Astrocyte (in vitro differentiated cells and primary cell): ENCODE measurements around the gene SCRN1. TPM values are rescaled to one million over a fixed set of nuclear protein-coding genes. Genes with fewer than 3 reads are reported as not detected.

Experiments used
- DNase-seq: peaks from one replicate; pipeline ENCODE4 v3.0.0-alpha.2; 2010; ENCODE audit warnings: low read depth
- FAIRE-seq: peaks from 2 replicates; lab custom pipeline; 2011; peaks lifted over from hg19 to GRCh38; lab: Jason Lieb, UNC
- H2AFZ ChIP-seq: 2 replicates; pipeline ENCODE4 v1.6.0; 2012; ENCODE audit warnings: low read depth, low read length, inconsistent platforms
- H3K27ac ChIP-seq: 2 replicates; pipeline ENCODE4 v1.5.1; 2011; ENCODE audit warnings: low read depth, low read length, inconsistent platforms
- H3K27me3 ChIP-seq: 2 replicates; pipeline ENCODE4 v1.6.0; 2011; ENCODE audit warnings: low read length, inconsistent platforms; ENCODE audit not compliant: insufficient read depth
- H3K36me3 ChIP-seq: 2 replicates; pipeline ENCODE4 v1.5.1; 2011; ENCODE audit warnings: low read length, inconsistent platforms; ENCODE audit not compliant: insufficient read depth
- H3K4me1 ChIP-seq: 2 replicates; pipeline ENCODE4 v1.5.1; 2011; ENCODE audit warnings: low read length, inconsistent platforms; ENCODE audit not compliant: insufficient read depth
- H3K4me2 ChIP-seq: 2 replicates; pipeline ENCODE4 v1.6.0; 2012; ENCODE audit warnings: low read length, inconsistent platforms
- H3K4me3 ChIP-seq: 2 replicates; pipeline ENCODE4 v1.5.1; 2011; ENCODE audit warnings: low read depth, mild to moderate bottlenecking, low read length, inconsistent platforms; ENCODE audit not compliant: insufficient read depth
- H3K79me2 ChIP-seq: 2 replicates; pipeline ENCODE4 v1.6.0; 2012; ENCODE audit warnings: mild to moderate bottlenecking, low read length, inconsistent platforms; ENCODE audit not compliant: insufficient read depth
- H3K9ac ChIP-seq: 2 replicates; pipeline ENCODE4 v1.6.0; 2012; ENCODE audit warnings: mild to moderate bottlenecking, low read length, inconsistent platforms
- H3K9me3 ChIP-seq: 2 replicates; pipeline ENCODE4 v1.5.1; 2012; ENCODE audit warnings: low read depth, mild to moderate bottlenecking, low read length, inconsistent platforms; ENCODE audit not compliant: insufficient read depth
- H4K20me1 ChIP-seq: 2 replicates; pipeline ENCODE4 v1.6.0; 2012; ENCODE audit warnings: low read length, inconsistent platforms; ENCODE audit not compliant: insufficient read depth
- H3K27ac Mint-ChIP-seq: one replicate; pipeline ENCODE4 v1.8.0; 2021; ENCODE audit warnings: mild to moderate bottlenecking, mixed read lengths; ENCODE audit not compliant: unreplicated experiment
- H3K27me3 Mint-ChIP-seq: one replicate; pipeline ENCODE4 v1.8.0; 2021; ENCODE audit warnings: low read depth, mixed read lengths; ENCODE audit not compliant: unreplicated experiment
- H3K36me3 Mint-ChIP-seq: one replicate; pipeline ENCODE4 v1.8.0; 2021; ENCODE audit warnings: low read depth, mixed read lengths; ENCODE audit not compliant: unreplicated experiment
- H3K4me1 Mint-ChIP-seq: one replicate; pipeline ENCODE4 v1.8.0; 2021; ENCODE audit warnings: low read depth, mixed read lengths; ENCODE audit not compliant: unreplicated experiment
- H3K4me3 Mint-ChIP-seq: one replicate; pipeline ENCODE4 v1.8.0; 2021; ENCODE audit warnings: mild to moderate bottlenecking, moderate library complexity, mixed read lengths; ENCODE audit not compliant: unreplicated experiment
- H3K9me3 Mint-ChIP-seq: one replicate; pipeline ENCODE4 v1.8.0; 2021; ENCODE audit warnings: mild to moderate bottlenecking, mixed read lengths; ENCODE audit not compliant: unreplicated experiment
- EZH2 ChIP-seq: IDR thresholded peaks from 2 replicates; pipeline ENCODE4 v1.6.1; 2012; ENCODE audit warnings: mild to moderate bottlenecking, low read length, inconsistent platforms; ENCODE audit not compliant: insufficient read depth
- total RNA-seq: library from RNA; stranded (reverse); gene quantifications from 2 replicates; pipeline ENCODE4 v1.2.1, GENCODE V29; 2021
- TF ChIP-seq, protein P1 (sequence below): IDR thresholded peaks from 2 replicates; pipeline ENCODE4 v1.5.1; 2011; ENCODE audit warnings: low read depth, mild to moderate bottlenecking, inconsistent platforms, low read length, moderate library complexity; ENCODE audit not compliant: insufficient read depth

The SCRN1 gene
- total RNA-seq, 1 donor from 2014 or later: 116 TPM

DNA sequence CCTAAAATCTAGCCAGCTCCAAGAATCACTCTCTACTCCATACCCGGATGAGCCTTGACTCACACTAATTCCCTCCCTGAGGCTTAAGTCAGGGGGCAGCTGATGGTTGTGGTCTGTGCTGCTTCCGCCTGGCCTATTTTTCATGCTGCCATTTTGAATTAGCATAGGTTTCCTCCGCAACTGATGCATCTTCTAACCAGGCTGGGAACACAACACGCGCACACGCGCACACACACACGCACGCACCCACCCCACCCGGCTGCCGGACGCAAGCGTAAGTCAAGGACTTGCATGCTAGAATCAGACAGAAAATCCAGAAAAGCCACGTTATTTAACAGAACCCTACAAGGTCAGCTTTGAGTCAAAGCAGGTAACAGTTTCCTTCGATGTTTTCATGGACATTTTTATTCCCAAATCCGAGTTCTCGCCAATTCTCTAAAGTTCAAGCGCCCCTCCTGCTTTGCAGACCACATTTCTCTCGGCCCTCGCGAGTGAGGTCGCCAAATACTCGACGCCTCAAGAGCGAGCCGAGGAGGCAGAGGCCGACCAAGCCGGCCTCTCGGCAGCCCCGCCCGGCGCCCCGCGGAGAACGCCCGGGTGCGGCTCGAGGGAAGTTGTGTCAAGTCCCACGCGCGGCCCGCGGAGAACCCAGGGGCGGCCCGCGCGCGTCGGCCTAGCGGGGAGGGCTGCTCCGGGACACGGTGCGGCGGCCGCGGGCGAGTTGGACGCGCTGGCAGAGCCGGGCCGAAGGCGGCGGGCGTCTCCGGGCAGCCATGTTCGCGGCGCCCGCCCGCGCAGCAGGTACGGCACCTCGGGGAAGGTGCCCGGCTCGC is 961 bp downstream of the SCRN1 start:
- Histone ChIP-seq H3K4me2 (peak overlapping the region; percentile 94), H3K9me3 (no peaks in the 10 kb centered on the region), H3K4me1 (peaks cover 17% of the 10 kb centered on the region), H3K79me2 (peaks cover 58% of the 10 kb centered on the region), H2AFZ (peak overlapping the region; percentile 85), H3K27ac (peak overlapping the region; percentile 95), H3K27me3 (no peaks in the 10 kb centered on the region), H3K36me3 (no peaks in the 10 kb centered on the region), H4K20me1 (peaks cover 9% of the 10 kb centered on the region), H3K4me3 (peak overlapping the region; percentile 80), H3K9ac (peak overlapping the region; percentile 96)
- H3K4me3 Mint-ChIP-seq: peak overlapping the region; percentile 90
- FAIRE-seq (no peak), DNase-seq (peak; percentile 86)
- H3K9me3 Mint-ChIP-seq: no peaks in the 10 kb centered on the region
- no peaks in the 10 kb centered on the region for H3K27me3 Mint-ChIP-seq
- H3K4me1 Mint-ChIP-seq: peaks cover 14% of the 10 kb centered on the region
- peak overlapping the region; percentile 96 for H3K27ac Mint-ChIP-seq
- H3K36me3 Mint-ChIP-seq: peaks cover 5% of the 10 kb centered on the region
- no peak for TF ChIP-seq EZH2
- TF ChIP-seq, protein P1, sequence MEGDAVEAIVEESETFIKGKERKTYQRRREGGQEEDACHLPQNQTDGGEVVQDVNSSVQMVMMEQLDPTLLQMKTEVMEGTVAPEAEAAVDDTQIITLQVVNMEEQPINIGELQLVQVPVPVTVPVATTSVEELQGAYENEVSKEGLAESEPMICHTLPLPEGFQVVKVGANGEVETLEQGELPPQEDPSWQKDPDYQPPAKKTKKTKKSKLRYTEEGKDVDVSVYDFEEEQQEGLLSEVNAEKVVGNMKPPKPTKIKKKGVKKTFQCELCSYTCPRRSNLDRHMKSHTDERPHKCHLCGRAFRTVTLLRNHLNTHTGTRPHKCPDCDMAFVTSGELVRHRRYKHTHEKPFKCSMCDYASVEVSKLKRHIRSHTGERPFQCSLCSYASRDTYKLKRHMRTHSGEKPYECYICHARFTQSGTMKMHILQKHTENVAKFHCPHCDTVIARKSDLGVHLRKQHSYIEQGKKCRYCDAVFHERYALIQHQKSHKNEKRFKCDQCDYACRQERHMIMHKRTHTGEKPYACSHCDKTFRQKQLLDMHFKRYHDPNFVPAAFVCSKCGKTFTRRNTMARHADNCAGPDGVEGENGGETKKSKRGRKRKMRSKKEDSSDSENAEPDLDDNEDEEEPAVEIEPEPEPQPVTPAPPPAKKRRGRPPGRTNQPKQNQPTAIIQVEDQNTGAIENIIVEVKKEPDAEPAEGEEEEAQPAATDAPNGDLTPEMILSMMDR: no peak

DNA sequence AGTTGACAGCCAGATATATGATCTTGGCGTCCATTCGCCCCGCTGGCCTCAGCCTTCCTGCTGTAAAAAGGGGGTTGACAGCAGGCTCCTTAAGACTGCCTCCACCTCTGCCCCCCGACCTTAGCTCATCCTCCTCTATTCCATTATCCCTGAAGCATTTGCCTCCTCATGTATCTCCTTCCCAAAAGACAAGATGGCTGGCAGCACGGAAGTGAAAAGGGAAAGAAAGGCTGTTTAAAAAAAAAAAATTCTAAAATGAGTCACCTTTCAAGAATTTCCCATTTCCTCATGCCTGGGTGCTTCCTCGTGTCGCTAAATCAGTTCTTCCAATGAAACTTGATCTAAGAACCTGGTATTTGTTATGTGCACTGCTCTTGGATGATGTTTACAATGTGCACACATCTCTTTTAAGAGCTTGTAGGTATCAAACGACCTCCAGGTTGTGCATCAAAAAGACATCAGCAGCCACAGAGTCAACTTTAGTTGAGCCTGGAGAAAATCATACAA is 1.7 kb downstream of the SCRN1 start:
- Histone ChIP-seq H4K20me1 (peaks cover 14% of the 10 kb centered on the region), H2AFZ (peak overlapping the region; percentile 85), H3K79me2 (peaks cover 64% of the 10 kb centered on the region), H3K27ac (peak overlapping the region; percentile 95), H3K4me1 (peaks cover 17% of the 10 kb centered on the region), H3K4me2 (peak overlapping the region; percentile 94), H3K9ac (peak overlapping the region; percentile 96), H3K4me3 (peak overlapping the region; percentile 80), H3K9me3 (no peaks in the 10 kb centered on the region), H3K36me3 (no peaks in the 10 kb centered on the region), H3K27me3 (no peaks in the 10 kb centered on the region)
- FAIRE-seq: peak; percentile 65
- no peaks in the 10 kb centered on the region for H3K27me3 Mint-ChIP-seq
- peak overlapping the region; percentile 96 for H3K27ac Mint-ChIP-seq
- peak; percentile 81 for DNase-seq
- H3K4me1 Mint-ChIP-seq: peaks cover 14% of the 10 kb centered on the region
- no peaks in the 10 kb centered on the region for H3K9me3 Mint-ChIP-seq
- H3K4me3 Mint-ChIP-seq: peak overlapping the region; percentile 90
- peaks cover 5% of the 10 kb centered on the region for H3K36me3 Mint-ChIP-seq
- TF ChIP-seq, protein P1: no peak
- no peak for TF ChIP-seq EZH2

GRCh38 chr7:29987083-29987482 is 2.5 kb downstream of the SCRN1 start:
- no peaks in the 10 kb centered on the region for H3K9me3 ChIP-seq
- Mint-ChIP-seq H3K4me1 (peaks cover 14% of the 10 kb centered on the region), H3K27ac (peak overlapping the region; percentile 37), H3K27me3 (no peaks in the 10 kb centered on the region), H3K9me3 (no peaks in the 10 kb centered on the region), H3K36me3 (peaks cover 5% of the 10 kb centered on the region), H3K4me3 (peak overlapping the region; percentile 73)
- H3K4me3 ChIP-seq: peak overlapping the region; percentile 80
- FAIRE-seq (peak; percentile 47), DNase-seq (no peak)
- peaks cover 21% of the 10 kb centered on the region for H4K20me1 ChIP-seq
- H3K79me2 ChIP-seq: peaks cover 72% of the 10 kb centered on the region
- TF ChIP-seq, protein P1: no peak
- TF ChIP-seq EZH2: no peak
- H3K4me2 ChIP-seq: peak overlapping the region; percentile 94
- H3K4me1 ChIP-seq: peaks cover 17% of the 10 kb centered on the region
- peak overlapping the region; percentile 96 for H3K9ac ChIP-seq
- no peak overlapping the region for H2AFZ ChIP-seq
- peaks cover 2% of the 10 kb centered on the region for H3K36me3 ChIP-seq
- no peaks in the 10 kb centered on the region for H3K27me3 ChIP-seq
- peak overlapping the region; percentile 95 for H3K27ac ChIP-seq
